Measurements from ENCODE around the gene ARHGAP45. TPM values are rescaled to one million over a fixed set of nuclear protein-coding genes. Genes with fewer than 3 reads are reported as not detected.
"Not testable (repeated sequence)": the region's sequence is repeated elsewhere in the genome, so short reads cannot be mapped to it uniquely, and the experiment has no call there.

The ARHGAP45 gene
- total RNA-seq, 1 donor from 2014 or later, result 26.2 TPM

DNA sequence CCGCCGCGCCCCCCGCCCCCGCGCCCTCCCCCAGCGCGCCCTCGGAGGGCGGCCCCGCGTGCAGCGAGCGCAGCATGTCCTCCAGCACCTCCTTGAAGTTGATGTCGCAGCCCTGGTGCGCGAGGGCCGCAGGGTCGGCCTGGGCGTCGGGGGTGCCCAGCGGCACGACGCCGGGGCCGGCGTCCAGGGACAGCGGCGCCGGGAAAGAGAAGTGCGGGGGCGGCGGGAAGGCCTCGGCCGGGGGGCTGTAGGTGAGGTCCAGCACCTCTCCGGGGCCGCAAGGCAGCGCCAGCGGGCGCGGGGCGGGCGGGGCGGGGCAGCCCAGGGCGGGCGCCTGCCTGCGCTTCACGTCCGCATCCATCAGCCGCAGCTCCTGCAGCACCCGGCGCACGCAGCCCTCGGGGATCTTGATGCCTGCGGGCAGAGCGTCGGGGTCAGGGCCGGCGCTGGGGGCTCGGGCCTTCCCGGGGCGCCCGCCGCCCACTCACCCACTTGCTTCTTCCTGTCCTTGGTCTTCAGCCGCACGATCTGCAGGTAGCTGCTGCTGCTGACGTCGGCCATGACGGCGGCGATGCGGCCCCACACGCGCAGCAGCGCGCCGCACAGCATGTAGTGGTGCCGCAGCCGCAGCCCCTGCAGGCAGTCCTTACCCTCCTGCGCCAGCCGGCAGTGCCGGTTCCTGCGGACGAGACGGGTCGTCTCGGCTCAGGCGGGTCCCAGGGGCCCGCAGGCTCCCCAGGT lies 41.5 kb downstream of the ARHGAP45 start:
- no peak for DNase-seq (ENCODE audit: low spot score)
- intact Hi-C loops (cut with DNase I), result no loop called here
- no peak for ATAC-seq

DNA sequence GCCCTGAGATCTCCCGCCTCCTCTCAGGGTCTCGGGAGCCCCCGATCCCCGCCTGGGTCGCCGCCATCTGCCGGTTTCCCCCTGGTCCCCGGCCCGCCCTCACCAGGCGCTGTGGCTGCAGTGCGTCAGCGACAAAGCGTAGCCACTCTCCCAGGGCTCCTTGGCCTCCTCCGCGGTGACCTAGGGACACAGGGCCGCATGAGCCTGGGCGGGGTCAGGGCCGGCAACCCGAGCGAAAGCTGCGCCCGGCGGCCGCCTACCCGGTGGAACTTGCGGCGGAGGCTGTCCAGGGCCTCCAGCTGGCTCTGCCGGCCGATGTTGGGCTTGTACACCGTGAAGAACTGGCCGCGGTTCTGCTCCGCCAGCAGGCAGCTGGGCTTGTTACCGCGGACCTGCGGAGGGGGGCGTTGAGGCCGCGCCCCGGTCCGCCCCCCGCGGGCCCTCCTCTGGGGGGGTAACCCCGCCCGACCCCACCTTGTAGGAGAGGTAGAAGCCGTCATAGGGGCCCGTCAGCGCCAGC lies 42.1 kb downstream of the ARHGAP45 start:
- intact Hi-C loops (cut with DNase I), result no loop called here
- DNase-seq (ENCODE audit: low spot score) (no peak), ATAC-seq (no peak)

DNA sequence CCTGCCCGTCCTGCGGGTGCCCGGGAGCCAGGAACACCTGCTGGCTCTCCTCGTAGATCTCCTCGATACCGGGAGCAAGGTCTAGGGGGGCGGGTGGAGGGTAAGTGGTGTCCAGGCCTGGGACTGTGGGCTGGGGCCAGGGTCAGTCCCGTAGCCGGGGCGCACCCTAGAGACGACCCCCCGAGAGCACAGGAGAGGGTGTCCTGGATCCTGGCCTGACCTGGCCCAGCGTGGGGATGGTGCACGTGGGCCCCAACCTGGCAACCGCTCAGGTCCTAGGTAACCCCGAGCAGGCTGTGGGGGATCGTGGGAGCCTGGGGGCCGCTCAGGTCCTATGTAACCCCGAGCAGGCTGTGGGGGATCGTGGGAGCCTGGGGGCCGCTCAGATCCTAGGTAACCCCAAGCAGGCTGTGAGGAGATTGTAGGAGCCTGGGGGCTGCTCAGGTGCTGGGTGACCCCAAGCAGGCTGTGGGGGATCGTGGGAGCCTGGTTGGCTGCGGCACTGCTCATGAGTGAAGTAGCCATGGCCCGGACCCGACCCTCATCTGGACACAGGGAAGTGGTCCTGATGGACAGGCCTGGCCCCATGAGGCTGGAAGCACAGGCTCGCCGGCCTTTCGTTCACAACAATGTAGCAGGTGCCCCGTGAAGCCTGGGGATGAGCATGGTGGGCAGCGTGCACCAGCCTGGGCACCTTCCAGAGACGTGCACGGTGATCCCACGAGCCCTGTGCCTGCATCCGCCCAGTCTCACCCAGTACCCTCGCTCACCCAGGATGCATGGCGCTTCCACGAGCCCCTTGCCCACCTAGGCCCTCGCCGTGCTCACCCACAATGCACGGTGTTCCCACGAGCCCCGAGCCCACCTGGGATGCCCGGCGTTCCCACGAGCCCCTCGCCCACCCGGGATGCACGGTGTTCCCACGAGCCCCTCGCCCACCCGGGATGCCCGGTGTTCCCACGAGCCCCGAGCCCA lies 43.0 kb downstream of the ARHGAP45 start:
- intact Hi-C loops (cut with DNase I), result loop anchor here (5.0 kb wide), 1 partner anchor 82 kb away; no protein-coding TSS in a partner anchor
- ATAC-seq (no peak), DNase-seq (ENCODE audit: low spot score) (no peak)

DNA sequence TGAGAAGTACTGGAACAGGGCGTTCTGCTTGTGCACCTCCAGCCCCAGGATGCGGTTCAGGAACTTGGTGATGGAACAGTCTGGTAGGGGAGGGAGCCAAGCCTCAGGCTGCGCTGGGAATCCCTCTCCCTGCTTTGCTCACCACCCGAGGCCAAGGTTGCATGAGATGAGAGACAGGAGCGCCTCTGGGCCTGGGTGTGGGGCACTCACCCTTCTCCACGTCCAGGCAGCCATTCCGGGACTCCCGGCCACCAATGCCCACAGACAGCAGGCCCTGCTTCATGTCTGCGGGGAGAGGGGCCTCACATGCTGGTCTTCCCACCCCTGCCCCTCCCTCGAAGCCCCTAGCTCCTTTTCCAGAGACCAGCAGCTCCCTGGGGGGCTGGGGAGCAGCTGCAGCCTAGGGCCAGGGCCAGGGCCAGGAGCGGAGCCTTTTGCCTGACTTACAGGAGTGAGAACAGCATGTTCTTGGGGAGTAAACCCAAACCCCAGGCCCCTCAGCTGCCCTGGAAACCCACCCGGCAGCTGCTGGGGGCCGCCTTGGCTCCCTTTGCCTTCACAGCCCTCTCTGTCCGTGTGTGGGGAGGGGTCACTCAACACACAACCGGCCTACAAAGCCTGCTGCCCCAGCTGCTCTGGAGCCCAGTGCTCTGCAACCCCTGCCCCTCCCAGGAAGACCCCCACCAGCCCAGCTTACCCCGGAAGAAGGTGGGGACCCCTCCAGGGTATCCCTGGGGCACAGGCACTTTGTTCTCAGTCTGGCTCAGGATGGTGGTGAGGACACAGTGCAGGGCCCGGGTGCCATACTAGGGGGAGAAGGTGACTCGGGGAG lies 44.1 kb downstream of the ARHGAP45 start:
- DNase-seq (ENCODE audit: low spot score), result no peak
- no peak for ATAC-seq
- intact Hi-C loops (cut with DNase I), result loop anchor here (5.0 kb wide), 1 partner anchor 81 kb away; no protein-coding TSS in a partner anchor

DNA sequence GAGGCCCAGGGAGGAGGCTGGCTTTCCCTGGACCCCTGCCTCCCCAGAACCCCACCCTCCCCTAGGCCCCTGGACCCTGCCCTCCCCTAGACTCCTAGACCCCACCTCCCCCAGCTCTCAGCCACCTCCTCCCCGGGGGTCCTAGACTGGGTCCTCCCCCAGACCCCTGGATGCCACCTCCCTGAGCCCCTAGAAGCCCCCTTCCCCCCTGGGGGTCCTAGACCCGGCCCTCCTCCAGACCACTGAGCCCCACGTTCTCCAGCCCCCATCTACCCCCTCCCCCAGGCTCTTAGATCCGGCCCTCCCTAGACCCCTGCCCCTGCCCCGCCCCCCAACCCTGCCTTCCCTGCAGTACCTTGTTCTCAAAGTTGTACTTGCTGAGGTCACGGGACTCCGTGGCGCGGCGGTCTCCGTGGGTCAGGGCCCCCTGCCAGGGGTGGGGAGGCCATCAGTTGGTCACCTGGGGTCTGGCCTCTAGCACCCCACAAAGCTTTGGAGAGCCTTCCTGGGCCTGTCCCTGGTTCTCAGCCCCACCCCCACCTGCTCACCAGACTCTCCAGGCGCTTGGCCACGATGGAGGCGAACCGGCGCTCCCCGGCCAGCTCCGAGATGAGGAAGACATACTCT lies 44.8 kb downstream of the ARHGAP45 start:
- DNase-seq (ENCODE audit: low spot score) (no peak), ATAC-seq (no peak)
- intact Hi-C loops (cut with DNase I), result loop anchor here (5.0 kb wide), 1 partner anchor 81 kb away; no protein-coding TSS in a partner anchor

DNA sequence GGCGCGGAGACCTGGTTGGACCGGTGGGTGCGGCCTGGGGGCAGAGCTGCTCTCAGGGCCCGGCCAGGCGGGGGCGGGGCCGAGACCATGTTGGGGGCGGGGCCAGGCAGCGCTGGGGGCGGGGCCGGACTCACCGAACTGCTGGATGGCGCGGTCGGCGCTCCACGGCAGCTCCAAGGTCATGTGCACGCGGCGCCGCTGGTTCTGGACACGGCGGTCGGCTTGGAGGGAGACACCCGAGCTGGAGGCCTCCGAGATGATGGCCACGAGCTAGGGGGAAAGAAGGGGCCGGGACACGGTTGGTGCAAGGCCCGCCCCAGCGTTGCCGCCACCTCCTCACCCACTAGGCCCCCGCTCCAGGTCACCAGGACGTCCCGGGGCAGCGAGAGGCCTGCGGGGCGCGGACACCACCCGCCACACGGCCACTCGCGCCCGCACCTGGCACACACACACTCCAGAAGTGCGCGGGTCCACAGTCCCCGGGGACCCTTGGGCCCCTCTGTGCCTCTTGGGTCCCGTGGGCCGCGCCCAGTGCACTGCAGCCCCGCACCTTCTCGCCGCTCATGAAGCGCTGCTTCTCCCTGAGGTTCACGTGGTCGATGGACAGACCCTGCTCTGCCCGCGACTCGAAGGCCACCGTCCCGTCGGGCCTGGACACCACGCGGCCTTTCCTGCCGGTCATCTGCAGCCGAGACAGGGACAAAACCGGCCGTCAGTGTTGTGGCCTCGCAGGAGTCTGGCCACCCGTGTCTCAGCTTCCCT lies 45.5 kb downstream of the ARHGAP45 start:
- intact Hi-C loops (cut with DNase I), result loop anchor here (5.0 kb wide), 1 partner anchor 80 kb away; no protein-coding TSS in a partner anchor
- ATAC-seq (peak; percentile 61), DNase-seq (ENCODE audit: low spot score) (no peak)

DNA sequence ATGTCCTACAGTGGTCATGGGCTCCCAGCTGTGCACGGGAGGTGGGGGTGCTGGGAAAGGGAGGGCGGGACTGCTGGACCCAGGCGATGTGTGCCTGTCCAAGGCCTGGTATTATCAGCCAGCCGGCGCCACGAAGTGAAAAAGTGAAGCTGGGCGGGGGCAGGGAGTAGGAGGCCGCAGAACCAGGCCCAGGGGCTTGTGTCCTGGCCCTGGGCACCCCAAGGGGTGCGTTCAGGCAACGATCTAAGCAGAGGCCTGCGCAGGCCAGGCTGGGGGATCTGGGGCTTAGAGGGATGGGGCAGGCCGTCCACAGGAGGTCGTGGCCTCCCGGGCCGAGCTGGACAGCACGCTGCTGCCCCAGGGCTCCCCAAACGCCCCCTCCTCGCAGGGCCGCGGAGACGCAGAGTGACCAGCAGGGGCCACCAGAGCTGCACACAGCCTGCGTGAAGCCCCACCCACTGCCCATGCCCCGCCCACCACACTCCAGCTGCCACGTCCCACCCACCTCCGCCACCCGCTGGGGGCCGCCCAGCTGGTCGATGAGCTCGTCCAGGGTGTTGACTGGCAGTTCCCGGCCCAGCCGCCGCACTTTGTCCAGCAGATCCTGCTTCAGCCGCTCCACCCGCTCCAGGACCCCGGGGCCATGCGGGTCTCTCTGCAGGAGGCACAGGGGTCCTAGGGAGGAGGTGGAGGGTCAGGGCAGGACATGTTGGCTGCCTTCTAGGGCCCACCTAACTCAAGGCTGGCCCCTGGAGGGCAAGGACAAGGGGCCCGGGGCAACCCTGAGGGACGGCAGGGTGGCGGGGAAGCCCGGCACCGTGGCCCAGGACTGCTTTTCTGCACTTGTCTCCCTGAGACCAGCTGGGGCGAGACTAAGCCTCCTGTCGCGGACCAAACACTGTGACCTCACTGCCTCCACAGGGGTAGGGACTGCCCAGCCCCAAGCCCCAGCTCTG lies 46.3 kb downstream of the ARHGAP45 start:
- peak; percentile 98 for DNase-seq (ENCODE audit: low spot score)
- intact Hi-C loops (cut with DNase I), result loop anchor here (5.0 kb wide), 1 partner anchor 79 kb away; no protein-coding TSS in a partner anchor

DNA sequence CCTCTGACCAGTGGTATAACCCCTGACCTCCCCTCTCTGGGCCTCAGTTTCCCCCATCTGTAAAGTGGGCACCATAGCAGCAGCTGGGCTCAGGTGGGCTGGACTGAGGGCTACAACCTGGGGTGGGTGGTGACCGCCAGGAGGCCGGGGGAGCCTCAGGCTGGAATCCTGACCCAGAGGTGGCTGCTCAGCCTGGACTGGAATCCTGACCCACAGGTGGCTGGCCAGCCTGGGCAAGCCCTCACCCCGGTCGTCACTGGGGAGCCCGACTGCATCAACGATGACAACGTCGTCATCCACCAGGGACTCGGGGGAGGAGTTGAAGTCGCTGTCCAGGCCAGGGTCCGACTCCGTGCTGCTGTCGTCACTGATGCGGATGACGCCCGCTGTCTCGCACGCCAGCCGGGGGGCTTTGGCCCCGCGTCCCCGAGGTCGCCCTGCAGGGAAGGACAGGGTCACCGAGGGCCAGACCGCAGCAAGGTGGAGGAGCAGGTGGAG lies 47.1 kb downstream of the ARHGAP45 start:
- DNase-seq (ENCODE audit: low spot score), result no peak
- intact Hi-C loops (cut with DNase I), result loop anchor here (5.0 kb wide), 1 partner anchor 78 kb away; no protein-coding TSS in a partner anchor
- ATAC-seq, result no peak

More for the DNA sequence above, 46.3 kb downstream of the ARHGAP45 start:
- ATAC-seq, result peak; percentile 92

DNA sequence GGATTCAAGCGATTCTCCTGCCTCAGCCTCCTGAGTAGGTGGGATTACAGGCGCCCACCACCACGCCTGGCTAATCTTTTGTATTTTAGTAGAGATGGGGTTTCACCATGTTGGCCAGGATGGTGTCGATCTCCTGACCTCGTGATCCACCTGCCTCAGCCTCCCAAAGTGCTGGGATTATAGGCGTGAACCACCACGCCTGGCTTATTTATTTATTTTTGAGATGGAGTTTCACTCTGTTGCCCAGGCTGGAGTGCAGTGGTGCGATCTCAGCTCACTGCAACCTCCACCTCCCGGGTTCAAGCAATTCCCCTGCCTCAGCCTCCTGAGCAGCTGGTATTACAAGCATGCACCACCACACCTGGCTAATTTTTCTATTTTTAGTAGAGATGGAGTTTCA lies 47.8 kb downstream of the ARHGAP45 start:
- not testable (repeated sequence) for ATAC-seq; DNase-seq (ENCODE audit: low spot score)
- intact Hi-C loops (cut with DNase I), result loop anchor here (5.0 kb wide), 1 partner anchor 78 kb away; no protein-coding TSS in a partner anchor

DNA sequence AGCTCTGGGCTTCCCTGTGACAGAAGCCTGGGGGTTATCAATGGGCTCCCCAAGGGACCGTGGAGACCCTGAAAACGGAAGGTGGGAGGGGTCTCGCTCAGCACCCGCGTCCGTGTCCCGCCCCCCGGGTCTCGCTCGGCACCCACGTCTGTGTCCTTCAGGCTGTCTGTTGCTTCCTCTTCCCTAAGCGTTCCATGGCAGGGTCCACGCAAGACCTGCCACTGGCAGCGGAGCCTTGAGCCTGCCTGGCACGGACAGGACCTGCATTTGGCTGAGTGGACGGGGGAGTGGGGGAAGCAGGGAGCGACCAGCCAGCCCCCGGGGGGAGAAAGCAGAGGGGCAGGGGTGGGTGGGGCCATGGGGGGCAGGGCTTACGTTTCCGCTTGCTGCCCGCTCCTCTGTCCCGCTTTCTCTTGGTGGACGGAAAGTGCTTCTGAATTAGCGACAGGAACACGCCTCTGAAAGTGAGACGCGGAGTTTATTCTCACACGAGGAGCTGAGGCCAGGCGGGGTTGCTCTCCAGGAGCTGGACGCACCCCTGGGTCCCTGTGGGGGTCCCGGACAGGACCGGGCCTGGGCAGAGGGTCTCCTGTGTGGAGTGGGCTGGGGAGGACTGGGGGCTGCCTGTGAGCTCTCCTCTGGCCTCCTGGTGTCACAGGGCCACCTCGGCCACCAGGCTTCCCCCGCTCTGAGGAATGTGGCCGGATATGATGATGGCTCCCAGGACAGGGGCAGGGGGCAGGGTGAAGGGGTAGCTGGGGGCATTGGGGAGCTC lies 48.9 kb downstream of the ARHGAP45 start:
- ATAC-seq, result no peak
- no peak for DNase-seq (ENCODE audit: low spot score)
- intact Hi-C loops (cut with DNase I), result no loop called here

DNA sequence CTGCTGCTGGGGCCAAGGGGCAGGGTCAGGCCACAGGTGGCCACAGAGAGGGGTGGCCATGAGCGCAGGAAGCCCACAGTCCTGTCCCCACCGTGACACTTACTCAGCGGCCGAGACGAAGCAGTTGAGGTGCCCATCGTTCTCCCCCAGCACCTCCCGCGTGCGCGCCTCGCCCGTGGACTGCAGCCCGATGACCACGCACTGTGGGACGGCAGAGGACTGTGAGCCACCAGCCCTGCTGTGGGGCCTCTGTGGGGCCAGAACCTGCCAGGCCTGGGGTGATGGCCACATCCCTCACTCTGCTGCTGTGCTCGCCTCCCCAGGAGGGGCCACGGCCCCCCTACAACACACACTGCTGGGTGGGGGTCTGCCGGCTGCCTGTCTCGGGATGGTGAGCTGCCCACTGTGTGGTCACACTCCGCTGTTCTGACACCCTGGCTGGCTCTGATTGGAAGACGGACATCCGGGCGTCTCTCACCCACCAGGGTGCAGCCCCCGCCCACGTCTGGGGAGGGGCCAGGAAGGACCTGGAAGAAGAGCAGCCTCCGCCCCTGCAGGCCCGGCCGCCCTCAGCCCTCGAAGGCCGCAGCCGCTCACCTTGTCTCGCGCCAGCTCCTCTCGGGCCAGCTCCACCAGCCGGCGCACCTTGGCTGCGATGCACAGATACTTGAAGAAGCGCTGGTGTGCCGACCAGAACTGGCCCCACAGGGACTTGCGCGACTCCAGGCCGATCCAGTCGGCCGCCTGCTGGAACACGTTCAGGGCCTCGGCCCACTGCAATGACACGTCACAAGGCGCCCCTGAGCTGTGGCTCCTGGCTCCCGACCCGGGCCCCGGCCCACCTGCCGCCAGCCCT lies 50.0 kb downstream of the ARHGAP45 start:
- DNase-seq (ENCODE audit: low spot score), result no peak
- intact Hi-C loops (cut with DNase I), result no loop called here
- ATAC-seq, result no peak

DNA sequence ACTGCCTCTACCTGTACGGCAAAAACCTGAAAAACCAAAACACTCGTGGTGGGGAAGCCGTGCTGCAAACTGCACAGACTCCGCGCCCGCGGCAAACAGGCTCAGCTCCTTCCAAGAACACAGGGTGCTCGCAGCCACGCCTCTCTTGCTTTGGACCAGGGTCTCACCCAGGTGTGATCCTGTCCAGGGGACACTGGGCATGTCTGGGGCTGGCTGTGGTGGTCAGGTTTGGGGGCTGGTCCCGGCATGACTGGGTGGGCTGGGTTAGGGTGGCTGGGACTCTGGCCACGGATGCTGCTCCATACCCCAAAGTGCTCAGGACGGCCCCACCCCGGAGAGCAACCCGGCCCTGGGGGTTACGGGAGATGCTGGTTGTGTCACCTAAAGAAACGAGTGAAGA lies 50.7 kb downstream of the ARHGAP45 start:
- ATAC-seq, result no peak
- intact Hi-C loops (cut with DNase I), result no loop called here
- no peak for DNase-seq (ENCODE audit: low spot score)

DNA sequence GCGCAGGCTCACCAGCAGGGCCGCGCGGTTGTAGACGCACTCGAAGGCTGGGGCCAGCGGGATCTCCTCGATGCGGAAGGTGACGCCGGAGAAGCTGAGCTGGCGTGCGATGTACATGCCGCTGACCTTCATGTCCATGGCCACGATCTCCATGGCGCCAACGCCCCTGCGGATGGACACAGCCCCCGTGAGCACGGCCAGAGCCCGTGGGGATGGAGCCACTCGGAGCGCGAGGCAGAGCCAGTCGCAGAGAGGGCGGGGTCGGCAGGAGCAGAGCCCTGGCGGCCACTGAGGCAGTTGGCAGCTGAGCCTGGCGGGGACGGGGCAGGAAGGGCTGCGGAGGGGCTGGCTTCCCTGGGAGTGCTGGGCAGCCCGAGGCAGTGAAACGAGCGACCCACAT lies 52.0 kb downstream of the ARHGAP45 start:
- no peak for ATAC-seq
- DNase-seq (ENCODE audit: low spot score), result no peak
- intact Hi-C loops (cut with DNase I), result no loop called here

DNA sequence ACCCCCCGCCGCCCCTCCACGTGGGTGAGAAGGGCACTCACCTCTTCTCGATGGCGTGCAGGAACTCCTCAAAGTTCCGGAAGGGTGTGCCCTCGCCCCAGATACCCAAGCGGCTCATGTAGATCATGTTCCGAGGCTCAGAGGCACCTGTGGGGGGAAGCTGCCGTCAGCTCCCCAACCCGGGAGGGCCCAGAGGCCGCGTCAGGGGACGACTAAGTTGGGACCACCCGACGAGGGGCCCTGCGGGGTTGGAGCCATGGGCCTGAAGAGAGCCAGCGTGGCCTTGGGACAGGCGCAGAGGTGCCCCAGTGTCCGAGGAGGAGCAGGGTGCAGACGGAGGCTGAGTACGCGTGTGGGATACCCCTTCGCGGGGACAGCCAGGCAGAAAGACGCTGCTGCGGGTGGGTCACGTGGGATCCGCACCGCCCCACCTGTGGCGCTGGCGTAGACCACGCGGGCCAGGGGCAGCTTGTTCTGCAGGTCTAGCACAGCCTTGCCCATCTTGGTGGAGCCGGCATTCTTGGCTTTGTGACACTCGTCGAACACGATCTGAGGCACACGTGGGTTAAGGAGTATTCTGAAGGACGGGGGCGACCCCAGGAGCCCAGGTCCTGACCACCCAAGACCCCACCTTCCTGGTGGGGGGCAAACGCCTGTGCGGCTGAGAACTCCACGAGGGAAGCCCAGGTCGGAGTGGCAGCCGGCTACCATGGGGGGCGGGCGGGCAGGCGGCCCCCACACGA lies 52.7 kb downstream of the ARHGAP45 start:
- intact Hi-C loops (cut with DNase I), result loop anchor here (5.0 kb wide), 1 partner anchor 63 kb away; no protein-coding TSS in a partner anchor
- DNase-seq (ENCODE audit: low spot score), result no peak

More for the DNA sequence above, 52.7 kb downstream of the ARHGAP45 start:
- no peak for ATAC-seq

Data from sciatic nerve (tissue), 2 donors.